ENCODE data around the gene CLDN6. TPM values are rescaled to one million over a fixed set of nuclear protein-coding genes. Genes with fewer than 3 reads are reported as not detected.
A peak's percentile ranks its signal among the peaks of the same experiment; 100 is the strongest.

The CLDN6 gene
- total RNA-seq, 1 experiment from 2014 or later: 0.49 TPM

- DNase-seq (ENCODE audit: low read depth, low spot score): no peak
- Histone ChIP-seq H3K79me2 (ENCODE audit: insufficient read depth, low read length) (peaks cover 10% of the 10 kb centered on the region; the same call in 1 of the 2 replicates), H4K20me1 (ENCODE audit: insufficient read depth) (no peaks in the 10 kb centered on the region), H3K27ac (ENCODE audit: low read depth, low read length) (peak overlapping the region; percentile 68), H3K9me3 (ENCODE audit: control insufficient read depth in 1 of 2, insufficient read depth in 1 of 2, low read depth in 1 of 2, low read length in 2 of 2) (no peaks in the 10 kb centered on the region), H3K9ac (ENCODE audit: low read length) (peak overlapping the region; percentile 47; the same call in 1 of the 2 replicates), H3K4me1 (ENCODE audit: control insufficient read depth in 1 of 2, insufficient read depth in 2 of 2, low read length in 2 of 2) (peaks cover 12 to 57% of the 10 kb centered on the region in 2 experiments), H3K27me3 (ENCODE audit: insufficient read depth, low read length) (no peaks in the 10 kb centered on the region), H3K9me2 (ENCODE audit: insufficient read depth) (no peaks in the 10 kb centered on the region), H3K36me3 (ENCODE audit: control insufficient read depth in 1 of 2, insufficient read depth in 2 of 2, low read length in 2 of 2) (peaks cover 8 to 22% of the 10 kb centered on the region in 2 experiments; a peak in 2 of 4 replicates), H2AFZ (ENCODE audit: low read depth, low read length, poor library complexity, severe bottlenecking) (no peak overlapping the region), H3K4me2 (ENCODE audit: low read length) (peak overlapping the region; percentile 71; the same call in 1 of the 2 replicates), H3K4me3 (replicated peaks in 1 of 2; ENCODE audit: low read depth in 1 of 2, low read length in 2 of 2) (0 out of 4 replicates have a peak overlapping the region, but pooled peaks of 1 of the 2 experiments have one; percentile 33)
- no TSS peak for BruUV-seq (replicated peaks)
- no peak for ATAC-seq
- TF ChIP-seq SP1 (IDR thresholded peaks at IDR 0.05; ENCODE audit: low read depth): no peak
- intact Hi-C loops (cut with micrococcal nuclease): no loop called here
- CTCF ChIA-PET: interaction anchor here (0.7 to 2.0 kb wide), 16 partner anchors 7 to 145 kb away, joined by 3 to 29 read pairs (median 6); partner anchors contain the start of gene TNFRSF12A
- RAD21 ChIA-PET (ENCODE audit: low non-redundant PET in 1 of 2, low total read pairs in 2 of 2, uncharacterized antibody in 2 of 2, unreplicated experiment in 2 of 2): interaction anchor here in 1 of 2 experiments (1.0 kb wide), 1 partner anchor 24 kb away, joined by 4 read pairs; no protein-coding TSS in a partner anchor
- POLR2A ChIA-PET: interaction anchor here (0.8 to 1.9 kb wide), 4 partner anchors 12 to 24 kb away, joined by 3 to 16 read pairs (median 4); no protein-coding TSS in a partner anchor
Measured at GRCh38 chr16:3027489-3027795, 9.5 kb upstream of the CLDN6 start.

DNA sequence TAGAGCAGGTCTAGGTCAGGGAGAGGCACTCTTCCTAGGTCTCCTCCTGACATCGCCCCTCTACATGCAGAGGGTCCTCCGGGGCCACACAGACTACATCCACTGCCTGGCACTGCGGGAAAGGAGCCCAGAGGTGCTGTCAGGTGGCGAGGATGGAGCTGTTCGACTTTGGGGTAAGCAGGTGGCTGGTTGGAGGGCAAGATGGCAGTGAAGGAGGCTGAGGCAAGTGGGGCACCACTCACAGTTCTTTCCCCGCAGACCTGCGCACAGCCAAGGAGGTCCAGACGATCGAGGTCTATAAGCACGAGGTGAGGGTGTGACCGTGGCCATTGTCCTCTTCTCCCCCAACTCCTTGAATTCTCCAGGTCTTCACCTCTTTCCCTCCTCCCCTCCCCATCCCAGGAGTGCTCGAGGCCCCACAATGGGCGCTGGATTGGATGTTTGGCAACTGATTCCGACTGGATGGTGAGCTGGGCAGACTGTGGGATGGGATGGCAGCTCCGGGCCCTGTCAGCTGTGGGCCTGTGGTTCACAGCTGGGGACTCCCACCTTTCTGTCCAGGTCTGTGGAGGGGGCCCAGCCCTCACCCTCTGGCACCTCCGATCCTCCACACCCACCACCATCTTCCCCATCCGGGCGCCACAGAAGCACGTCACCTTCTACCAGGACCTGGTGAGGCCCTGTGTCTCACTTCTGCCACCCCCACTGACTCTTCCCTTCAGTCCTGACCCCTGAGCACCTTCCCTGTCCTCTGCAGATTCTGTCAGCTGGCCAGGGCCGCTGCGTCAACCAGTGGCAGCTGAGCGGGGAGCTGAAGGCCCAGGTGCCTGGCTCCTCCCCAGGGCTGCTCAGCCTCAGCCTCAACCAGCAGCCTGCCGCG lies 8.9 kb upstream of the CLDN6 start:
- no peaks in the 10 kb centered on the region for H3K27me3 ChIP-seq (ENCODE audit: insufficient read depth, low read length)
- no peak overlapping the region for H3K9ac ChIP-seq (ENCODE audit: low read length)
- peaks cover 12% of the 10 kb centered on the region; the same call in 1 of the 2 replicates for H3K79me2 ChIP-seq (ENCODE audit: insufficient read depth, low read length)
- DNase-seq (ENCODE audit: low read depth, low spot score): no peak
- H3K9me3 ChIP-seq (ENCODE audit: control insufficient read depth in 1 of 2, insufficient read depth in 1 of 2, low read depth in 1 of 2, low read length in 2 of 2): no peaks in the 10 kb centered on the region
- H3K27ac ChIP-seq (ENCODE audit: low read depth, low read length): peak overlapping the region; percentile 68
- no peak overlapping the region for H2AFZ ChIP-seq (ENCODE audit: low read depth, low read length, poor library complexity, severe bottlenecking)
- H3K9me2 ChIP-seq (ENCODE audit: insufficient read depth): no peaks in the 10 kb centered on the region
- H4K20me1 ChIP-seq (ENCODE audit: insufficient read depth): no peaks in the 10 kb centered on the region
- POLR2A ChIA-PET: interaction anchor here (0.8 to 1.3 kb wide), 2 partner anchors 15 to 23 kb away, joined by 3 to 4 read pairs; no protein-coding TSS in a partner anchor
- no TSS peak for BruUV-seq (replicated peaks)
- TF ChIP-seq RAD21 (IDR thresholded peaks at IDR 0.05; ENCODE audit: low read depth) (no peak), ZFX (IDR thresholded peaks at IDR 0.05) (no peak), EGR1 (IDR thresholded peaks at IDR 0.05; ENCODE audit: low read depth) (no peak), ZNF274 (IDR thresholded peaks at IDR 0.05; ENCODE audit: low read depth, low read length) (no peak), YY1 (IDR thresholded peaks at IDR 0.05; ENCODE audit: extremely low read depth, insufficient replicate concordance, low read depth, low read length) (no peak)
- TF ChIP-seq, protein P1, sequence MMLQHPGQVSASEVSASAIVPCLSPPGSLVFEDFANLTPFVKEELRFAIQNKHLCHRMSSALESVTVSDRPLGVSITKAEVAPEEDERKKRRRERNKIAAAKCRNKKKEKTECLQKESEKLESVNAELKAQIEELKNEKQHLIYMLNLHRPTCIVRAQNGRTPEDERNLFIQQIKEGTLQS (IDR thresholded peaks at IDR 0.05): no peak
- ATAC-seq: no peak
- CTCF ChIA-PET: interaction anchor here (0.7 to 1.9 kb wide), 8 partner anchors 9 to 145 kb away, joined by 3 to 29 read pairs (median 6); no protein-coding TSS in a partner anchor
- no peak overlapping the region for H3K4me3 ChIP-seq (replicated peaks in 1 of 2; ENCODE audit: low read depth in 1 of 2, low read length in 2 of 2)
- RAD21 ChIA-PET (ENCODE audit: low non-redundant PET in 1 of 2, low total read pairs in 2 of 2, uncharacterized antibody in 2 of 2, unreplicated experiment in 2 of 2): interaction anchor here in 1 of 2 experiments (1.0 kb wide), 1 partner anchor 23 kb away, joined by 4 read pairs; no protein-coding TSS in a partner anchor
- intact Hi-C loops (cut with micrococcal nuclease): no loop called here
- H3K36me3 ChIP-seq (ENCODE audit: control insufficient read depth in 1 of 2, insufficient read depth in 2 of 2, low read length in 2 of 2): peaks cover 8 to 25% of the 10 kb centered on the region in 2 experiments; a peak in 2 of 4 replicates
- H3K4me1 ChIP-seq (ENCODE audit: control insufficient read depth in 1 of 2, insufficient read depth in 2 of 2, low read length in 2 of 2): peaks cover 16 to 59% of the 10 kb centered on the region in 2 experiments
- H3K4me2 ChIP-seq (ENCODE audit: low read length): no peak overlapping the region; the same call in 1 of the 2 replicates

Data from HCT116 (cell line).